IPS DF 19.7 (cell line): ENCODE data around the gene ATP2C2.
A peak's percentile ranks its signal among the peaks of the same experiment; 100 is the strongest.

Experiments used
- DNase-seq: peaks from one replicate; pipeline ENCODE4 v3.0.0-alpha.2; 2013; ENCODE audit warnings: low read depth, low spot score

Gene ATP2C2

DNA sequence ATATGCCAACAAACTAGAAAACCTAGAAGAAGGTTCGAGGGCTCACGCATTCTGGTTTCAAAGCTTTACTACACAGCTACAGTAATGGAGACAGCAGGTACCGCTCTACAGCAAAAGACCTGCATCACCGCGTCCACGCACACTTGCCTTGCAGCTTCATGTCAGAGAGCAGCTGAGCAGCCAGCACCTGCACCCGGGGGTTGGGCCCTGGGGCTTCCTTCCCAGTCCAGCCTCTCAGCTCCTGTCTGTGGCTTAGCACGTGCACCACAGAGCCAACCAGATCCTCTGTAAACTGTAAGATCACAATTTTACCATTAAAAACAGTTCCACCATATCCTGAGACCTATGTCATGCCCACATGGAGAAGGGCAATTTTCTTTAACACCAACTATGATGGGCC lies 120.8 kb downstream of the ATP2C2 start:
- DNase-seq = no peak

DNA sequence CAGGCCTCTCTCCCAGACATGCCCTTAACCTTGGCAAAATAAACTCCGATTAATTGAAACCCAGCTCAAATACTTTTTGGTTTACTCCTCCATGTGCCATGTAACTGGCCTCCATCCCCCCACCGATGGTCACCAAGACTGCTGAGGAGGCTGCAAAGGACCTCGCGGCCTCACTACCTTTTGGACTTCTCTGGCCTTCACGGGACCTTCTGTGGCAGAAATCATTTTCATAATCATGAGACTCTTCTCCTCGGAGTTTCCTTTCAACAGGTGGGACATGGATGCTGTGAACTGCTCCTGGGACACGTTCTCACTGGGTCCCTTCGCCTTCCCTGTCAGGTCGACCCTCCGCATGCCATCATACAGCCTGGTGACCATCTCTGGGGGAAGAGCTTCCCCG lies 127.2 kb downstream of the ATP2C2 start:
- DNase-seq = no peak

DNA sequence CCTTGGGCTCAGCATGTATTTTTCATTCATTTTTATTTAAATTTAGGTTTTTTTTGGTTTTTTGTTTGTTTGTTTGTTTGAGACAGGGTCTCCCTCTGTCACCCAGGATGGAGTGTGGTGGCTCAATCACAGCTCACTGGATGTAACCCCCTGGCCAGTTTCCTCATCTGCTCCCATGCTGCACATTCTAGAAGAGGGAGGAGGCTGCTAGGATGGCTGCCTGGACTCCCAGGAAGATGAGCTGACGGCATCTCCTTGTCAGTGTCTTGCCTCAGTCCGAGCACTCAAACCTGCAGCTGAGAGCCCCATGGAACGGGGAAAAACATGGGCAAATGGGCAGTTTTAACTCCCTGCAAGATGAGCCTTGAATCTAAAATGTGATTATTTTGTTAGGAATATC lies 128.7 kb downstream of the ATP2C2 start:
- DNase-seq = no peak

DNA sequence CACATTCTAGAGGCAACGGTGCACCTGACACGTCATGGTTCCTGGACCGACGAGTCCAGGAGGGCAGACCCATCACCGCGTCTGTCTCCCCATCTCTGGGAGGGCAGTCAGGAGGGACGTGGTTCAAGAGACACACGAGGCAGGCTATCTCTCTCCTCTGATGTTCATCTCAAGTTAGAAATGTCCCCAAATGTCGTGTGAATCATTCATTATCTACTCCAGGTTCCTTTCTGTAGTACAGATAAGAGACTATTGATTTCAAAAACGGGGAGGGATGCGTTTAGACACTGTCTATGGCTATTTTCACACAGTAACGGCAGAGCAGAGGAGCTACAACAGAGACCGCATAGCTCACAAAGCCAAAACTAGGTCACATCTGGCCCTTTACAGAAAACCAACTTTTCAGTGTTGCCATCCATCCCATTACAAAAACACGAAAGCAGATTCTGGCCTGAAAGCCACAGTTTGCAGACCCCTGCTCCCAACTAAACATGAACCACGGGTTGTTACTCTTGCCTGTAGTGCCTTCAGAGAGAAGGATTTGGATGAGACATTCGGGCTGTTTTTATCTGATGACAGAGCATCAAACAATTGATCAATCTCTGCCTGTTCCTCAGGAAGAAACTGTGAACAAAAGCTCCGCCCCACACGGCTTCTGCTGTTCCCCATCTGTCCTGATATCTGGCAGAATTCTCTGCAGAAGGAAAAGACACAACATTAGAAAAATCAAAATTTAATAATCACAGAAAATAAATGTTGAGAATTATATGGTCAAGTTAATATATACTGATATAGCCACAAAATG lies 129.3 kb downstream of the ATP2C2 start:
- no peak for DNase-seq

DNA sequence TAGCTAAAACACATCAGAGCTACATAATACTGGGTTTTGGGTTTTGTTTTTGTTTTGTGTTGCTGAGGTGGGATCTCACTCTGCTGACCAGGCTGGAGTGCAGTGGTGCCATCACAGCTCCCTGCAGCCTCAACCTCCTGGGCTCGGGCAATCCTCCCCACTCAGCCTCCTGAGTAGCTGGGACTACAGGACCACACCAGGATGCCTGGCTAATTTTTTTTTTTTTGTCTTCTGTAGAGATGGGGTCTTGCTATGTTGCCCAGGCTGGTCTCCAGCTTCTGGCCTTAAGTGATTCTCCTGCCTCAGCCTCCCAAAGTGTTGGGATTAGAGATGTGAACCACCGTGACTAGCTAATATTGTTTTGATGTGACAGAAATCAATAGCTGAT lies 129.9 kb downstream of the ATP2C2 start:
- no peak for DNase-seq

DNA sequence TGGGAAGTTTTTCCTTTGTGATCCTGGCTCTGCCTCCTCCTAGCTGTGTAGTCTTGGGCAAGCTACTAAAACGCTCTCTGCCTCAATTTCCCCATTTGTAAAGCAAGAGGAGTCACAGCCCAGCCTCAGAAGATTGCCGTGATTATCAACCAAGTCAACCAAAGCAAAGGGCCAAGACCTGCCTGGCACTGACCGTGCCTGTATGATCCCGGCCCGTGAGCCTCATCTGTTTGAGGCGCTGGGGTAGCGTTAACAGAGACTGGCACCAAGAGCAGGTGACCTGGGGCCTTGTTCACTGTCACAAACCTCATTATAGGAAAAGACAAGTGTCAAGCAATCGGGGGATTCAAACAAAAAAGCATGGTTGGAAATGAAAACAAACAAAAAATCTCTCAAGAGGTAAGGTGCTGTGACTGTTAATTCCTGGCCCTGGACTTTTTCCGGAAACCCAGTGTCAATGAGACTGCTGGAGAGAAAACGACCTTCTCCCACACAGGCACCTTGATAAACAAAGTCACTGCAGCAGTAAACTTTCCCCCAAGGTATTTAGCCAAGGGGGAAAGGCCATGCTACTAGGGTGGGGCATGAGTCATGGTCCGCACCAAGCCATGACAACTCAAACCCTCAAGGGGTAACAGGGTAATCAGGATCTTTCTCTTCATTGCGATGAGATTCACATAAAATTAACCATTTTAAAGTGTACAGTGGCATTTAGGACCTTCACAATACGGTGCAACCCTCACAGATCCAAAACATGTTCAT lies 130.7 kb downstream of the ATP2C2 start:
- no peak for DNase-seq

DNA sequence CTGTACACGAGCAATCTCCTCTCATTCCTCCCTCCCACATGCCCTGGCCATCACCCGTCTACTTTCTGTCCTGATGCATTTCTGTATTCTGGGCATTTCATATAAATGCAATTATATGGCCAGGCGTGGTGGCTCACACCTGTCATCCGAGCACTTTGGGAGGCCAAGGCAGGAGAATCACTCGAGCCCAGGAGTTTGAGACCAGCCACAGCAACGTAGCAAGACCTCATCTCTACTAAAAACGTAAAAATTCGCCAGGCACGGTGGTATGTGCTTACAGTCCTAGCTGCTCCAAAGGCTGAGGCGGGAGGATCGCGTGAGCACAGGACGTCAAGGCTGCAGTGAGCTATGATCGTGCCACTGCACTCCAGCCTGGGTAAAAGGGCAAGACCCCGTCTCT lies 131.3 kb downstream of the ATP2C2 start:
- no peak for DNase-seq

DNA sequence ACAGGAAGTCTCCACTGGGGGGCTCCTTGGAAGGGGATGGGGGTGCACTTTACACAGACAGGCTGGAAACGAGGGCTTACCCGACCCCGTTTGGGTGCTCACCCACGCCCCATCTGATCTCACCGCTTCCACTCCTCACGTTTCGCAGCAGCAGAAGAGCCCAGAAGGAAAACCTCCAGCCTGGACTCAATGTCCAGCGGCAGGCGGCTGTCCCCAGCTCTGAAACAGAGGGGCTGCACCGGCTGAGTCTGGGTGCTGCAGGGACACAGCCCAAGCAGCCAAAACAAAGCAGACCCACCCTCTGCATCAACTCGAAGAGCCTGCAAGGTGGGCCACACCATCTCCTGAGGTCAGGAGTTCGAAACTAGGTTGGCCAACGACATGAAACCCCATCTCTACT lies 132.2 kb downstream of the ATP2C2 start:
- DNase-seq = no peak

DNA sequence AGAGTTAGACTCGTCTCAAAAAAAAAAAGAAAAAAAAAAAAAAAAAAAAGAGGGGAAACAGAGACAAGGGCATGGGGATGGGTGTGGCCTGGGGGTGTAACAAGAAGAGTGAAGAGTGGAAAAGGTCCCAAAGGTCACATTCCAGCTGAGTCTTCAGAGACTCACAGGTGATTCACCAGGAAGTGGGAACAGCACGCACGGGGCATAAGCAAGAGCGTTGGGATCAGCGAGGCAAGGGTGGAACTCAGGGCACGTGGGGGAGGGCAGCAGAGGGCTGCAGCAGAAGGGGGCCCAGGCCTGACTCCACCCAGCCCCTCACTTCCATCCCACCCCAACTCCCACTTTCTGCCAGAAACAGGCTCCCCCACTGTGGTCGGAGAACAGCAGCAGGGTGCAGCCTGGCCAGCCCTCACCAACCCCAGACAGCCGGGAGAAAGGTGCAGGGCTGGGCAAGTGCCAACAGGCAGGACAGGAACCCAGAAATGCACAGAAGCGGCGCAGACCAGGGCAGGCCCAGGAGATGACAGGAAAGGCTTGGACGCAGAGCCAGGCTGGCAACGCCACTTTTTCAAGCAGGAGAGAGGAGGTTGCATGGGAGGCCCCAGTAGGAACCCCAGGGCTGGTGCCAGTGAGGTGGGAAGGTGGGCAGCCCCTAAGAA lies 132.9 kb downstream of the ATP2C2 start:
- DNase-seq = no peak

DNA sequence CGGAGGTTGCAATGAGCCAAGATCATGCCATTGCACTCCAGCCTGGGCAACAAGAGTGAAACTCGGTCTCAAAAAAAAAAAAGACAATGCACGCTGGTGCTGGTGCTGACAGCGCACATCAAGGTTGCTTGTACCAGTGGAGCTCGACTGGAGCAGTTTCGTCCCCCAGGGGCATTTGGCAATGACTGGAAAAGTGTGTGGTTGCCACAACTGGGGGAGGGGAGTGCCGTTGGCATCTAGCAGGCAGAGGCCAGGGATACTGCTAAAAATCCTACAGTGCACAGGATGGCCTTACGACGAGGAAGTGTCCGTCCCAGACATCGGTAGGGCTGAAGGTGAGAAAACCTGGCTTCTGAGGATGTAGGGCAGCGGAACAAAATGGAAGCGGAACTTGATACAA lies 133.7 kb downstream of the ATP2C2 start:
- DNase-seq = no peak

DNA sequence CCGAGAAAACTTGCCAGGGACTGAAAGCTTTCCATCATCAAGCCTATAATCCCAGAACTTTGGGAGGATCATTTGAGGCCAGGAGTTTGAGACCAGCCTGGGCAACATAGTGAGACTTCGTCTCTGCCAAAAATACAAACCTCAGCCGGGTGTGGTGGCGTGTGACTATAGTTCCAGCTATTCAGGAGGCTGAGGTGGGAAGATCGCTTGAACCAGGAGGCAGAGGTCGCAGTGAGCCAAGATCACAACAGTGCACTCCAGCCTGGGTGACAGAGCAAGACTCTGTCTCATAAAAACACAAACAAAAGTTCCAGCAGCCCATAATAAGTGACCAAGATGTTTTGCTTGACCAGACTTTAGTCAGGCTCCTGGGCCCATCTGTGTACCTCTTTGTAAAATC lies 134.2 kb downstream of the ATP2C2 start:
- no peak for DNase-seq

DNA sequence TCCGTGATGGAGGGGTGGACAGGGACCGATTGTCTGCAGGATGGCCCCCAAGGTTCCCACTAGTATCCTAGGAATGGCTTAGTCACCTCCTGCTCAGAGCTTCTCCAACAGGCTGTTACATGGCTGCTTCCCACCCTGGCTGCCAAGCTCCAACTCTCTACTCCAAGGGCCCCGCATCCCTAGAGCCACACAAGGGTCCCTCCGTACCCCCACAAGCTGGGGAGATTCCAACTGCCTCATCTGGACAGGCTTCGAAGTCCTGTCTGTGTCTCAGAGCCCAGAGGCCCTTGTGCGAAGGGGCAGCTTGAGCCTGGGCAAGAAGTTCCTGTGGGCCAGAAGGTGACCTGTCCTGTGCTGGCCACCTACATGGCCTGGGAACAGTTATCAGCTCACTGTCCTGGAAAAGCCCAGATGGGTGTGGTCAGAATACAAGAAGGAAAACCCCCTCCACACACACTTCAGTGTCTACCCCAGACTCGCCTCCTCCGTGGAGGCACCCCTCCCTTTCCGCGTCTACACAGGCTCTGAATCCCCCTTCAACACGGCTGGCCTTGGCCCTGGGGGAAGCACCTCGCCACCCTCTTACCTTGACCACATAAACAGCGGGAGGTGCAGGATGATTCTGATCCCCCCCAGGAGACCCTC lies 135.5 kb downstream of the ATP2C2 start:
- no peak for DNase-seq

DNA sequence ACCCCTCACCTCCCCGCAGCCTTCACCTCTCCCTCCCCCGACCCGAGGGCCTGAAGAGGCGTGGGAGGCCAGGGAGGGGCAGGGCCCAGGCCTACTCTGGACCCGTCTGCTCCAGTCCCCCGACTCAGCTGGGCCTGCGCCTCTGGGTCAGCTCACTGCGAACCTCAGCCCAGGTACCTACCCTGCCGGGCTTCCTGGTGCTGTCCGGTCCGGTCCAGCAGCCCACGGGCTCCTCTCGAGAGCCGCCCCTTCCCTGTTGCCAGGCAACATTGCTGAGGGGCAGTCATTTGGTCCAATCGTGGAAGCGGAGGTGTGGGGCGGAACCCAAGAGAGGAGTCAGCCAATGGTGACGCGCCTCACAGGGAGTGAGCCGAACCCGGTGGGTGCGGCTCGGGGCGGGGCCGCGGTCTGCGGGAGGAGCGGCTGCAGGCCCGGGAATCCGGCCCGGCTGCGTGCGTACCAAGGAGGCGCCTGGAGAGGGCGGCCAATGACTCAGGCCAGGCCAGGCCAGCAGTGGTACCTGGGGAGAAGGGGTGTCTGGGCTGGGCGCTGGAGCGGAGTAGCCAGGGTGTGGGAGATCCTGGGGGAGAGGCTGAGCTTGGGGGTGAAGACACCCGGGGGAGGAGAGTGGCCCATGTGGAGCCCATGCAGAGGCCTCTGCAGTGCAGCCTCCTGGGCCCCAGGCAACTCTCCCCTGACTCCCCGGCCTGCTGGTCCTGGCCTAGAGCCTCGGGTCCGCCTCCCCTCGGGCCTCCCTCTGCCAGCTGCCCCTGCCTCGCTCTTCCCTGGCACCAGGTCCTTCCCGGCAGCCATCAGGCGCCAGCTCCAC lies 136.3 kb downstream of the ATP2C2 start, which contains the start of gene MEAK7:
TSS of gene MEAK7 (minus strand) at position 240 of the 829 bp plus-strand sequence. CDS start 6,573 bp downstream, outside the sequence.
- DNase-seq = peak; percentile 79

DNA sequence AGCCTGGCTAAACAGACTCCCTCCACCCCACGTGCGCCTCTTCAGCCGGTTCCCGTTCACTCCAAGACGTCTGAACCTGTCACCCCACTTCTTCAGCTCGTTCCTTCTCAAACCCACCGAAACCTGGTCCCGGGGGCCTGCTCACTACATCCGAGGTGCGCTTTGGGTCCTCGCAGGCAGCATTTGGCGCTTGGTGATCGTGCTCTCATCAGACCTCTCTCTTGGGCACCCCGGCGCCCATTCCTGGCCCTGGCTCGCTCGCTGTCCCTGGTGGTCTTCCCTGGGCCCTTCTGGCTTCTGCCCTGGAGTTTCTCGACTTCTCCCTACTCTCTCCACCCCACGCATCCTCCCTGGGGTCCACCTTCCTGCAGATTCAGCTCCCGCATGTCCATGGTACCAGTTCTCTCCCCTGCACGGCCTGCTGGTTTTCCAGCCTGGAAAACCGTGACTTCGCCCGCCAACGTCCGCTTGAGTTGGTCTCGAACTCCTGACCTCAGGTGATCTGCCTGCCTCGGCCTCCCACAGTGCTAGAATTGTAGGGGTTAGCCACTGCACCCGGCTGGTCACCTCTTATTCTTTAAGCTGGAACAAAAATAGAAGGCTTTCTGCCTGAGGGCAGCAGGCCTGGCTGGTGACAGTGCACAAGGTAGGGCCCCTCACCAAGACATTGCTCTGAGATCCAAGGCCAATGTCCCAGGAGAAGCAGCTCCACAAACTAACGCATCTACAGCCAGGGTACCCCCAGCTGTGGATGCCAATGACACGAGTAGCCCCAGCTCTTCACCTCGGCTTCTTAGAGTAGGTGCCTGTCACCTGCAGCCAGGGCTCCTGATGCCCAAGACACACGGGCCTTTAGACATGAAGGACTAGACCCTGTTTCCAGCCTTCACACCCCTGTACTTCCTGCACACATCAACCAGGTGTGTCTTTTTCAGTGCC lies 137.2 kb downstream of the ATP2C2 start:
- no peak for DNase-seq

DNA sequence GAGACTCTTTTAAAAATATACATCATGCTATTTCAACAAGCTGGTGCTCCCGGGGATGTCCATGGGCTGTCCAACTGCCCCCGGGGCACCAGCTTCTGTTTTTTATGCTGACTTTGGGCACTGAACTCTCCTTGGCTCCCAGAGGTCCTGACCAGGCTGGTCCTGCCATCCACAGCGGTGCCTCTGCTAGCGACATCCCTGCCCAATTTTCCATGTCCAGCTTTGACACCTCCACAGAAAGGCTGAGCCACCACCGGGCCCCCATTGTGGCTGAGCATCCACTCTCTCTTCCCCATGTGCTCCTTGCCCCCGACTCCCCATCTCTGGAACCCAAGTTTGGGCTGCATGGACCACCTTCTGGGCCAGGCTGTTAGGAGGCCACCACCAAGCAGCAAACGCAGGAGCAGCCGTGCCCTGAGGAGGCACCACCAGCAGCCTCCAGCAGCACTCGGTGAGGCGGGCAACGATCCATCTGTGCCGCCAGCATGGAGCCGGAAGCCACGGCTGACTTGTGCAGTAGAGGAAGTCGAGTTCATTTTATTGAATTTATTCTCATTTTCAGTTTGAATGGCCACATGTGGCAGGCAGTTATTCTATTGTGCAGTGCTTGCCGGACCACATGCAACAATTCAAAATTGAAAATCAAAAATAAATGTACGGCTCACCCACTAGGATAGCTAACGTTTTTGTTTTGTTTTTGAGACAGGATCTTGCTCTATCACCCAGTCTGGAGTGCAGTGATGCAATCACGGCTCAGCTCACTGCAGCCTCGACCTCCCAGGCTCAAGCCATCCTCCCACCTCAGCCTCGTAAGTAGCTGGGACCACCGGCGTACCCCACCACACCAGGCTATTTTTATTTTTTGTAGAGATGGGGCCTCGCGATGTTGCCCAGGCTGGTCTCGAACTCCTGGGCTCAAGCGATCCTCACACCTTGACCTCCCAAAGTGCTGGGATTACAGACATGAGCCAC lies 139.0 kb downstream of the ATP2C2 start:
- no peak for DNase-seq

DNA sequence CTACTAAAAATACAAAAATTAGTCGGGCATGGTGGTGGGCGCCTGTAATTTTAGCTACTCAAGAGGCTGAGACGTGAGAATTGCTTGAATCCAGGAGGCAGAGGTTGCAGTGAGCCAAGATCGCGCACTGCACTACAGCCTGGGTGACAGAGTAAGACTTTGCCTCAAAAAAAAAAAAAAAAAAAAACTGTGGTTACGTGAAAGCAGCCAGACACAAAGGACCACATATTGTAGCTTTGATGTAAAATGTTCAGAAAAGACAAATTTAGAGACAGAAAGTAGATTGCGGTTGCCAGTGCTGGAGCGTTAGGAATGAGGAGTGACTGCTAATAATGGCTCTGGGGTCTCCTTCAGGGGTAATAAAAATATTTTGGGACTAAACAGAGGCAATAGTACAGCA lies 140.2 kb downstream of the ATP2C2 start:
- DNase-seq = no peak

DNA sequence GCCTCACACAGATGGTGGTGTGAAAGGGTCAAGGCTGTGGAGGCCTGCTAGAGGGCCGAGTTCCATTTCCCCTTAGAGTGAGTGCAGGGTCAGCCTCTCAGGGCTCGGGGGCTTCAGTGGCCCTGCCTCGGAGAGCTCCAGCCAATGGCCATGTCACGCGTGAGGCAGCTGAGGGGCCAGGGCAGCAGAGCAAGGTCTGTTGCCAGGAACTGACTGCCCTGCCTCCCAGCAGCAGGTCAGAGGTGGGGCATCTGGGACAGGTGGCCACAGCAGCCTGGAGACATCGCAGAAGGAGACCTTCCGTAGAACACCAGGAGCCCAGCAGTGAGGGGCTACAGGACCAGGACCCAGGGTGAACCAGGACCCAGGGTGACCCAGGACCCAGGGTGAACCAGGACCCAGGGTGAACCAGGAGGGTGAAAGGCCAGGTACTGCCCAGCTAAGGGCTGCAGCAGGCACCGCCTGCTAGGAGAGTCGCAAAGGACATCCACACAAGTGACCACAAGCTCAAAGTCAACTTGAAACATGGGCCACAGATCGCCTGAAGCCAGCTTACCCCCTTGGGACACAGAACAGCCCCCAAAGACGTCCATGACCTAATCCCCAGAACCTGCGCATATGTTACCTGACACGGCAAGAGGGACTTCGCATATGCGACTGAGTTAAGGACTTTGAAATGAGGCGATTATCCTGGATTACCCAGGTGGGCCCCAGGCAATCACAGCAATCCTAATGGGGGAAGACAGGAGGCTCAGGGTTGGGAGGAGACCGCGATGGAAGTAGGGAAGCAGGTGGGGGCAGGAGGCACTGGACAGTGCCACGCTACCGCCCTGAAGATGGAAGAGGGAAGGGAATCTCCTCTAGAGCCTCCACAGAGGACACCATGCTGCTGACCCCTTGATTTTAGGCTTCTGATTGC lies 141.0 kb downstream of the ATP2C2 start:
- DNase-seq = no peak
